ENCODE results near the gene KLHDC9. TPM values are rescaled to one million over a fixed set of nuclear protein-coding genes. Genes with fewer than 3 reads are reported as not detected.
A peak's percentile ranks its signal among the peaks of the same experiment; 100 is the strongest.

KLHDC9 gene
- total RNA-seq, 2 experiments from 2014 or later, result 0.41 TPM; not detected in 1

- intact Hi-C loops (cut with DNase I, micrococcal nuclease), result loop anchor here in 1 of 2 experiments (2.0 to 10.0 kb wide), 3 partner anchors 143 to 855 kb away; partner anchors contain the start of gene PEX19
- Mint-ChIP-seq H3K4me1 (ENCODE audit: low read depth) (peaks cover 6% of the 10 kb centered on the region), H3K27me3 (no peaks in the 10 kb centered on the region), H3K36me3 (ENCODE audit: low read depth) (no peaks in the 10 kb centered on the region), H3K4me3 (no peak overlapping the region), H3K9me3 (no peaks in the 10 kb centered on the region), H3K27ac (no peak overlapping the region)
- Histone ChIP-seq H3K4me3 (ENCODE audit: low read length) (no peak overlapping the region), H3K4me1 (ENCODE audit: insufficient read depth, low read length) (peaks cover 2% of the 10 kb centered on the region), H3K9me3 (ENCODE audit: control insufficient read depth in 1 of 2, insufficient read depth in 1 of 2, low read length in 2 of 2) (no peaks in the 10 kb centered on the region), H3K36me3 (ENCODE audit: insufficient read depth, low read length) (no peaks in the 10 kb centered on the region), H3K27ac (ENCODE audit: low read depth in 1 of 2, low read length in 2 of 2) (no peak overlapping the region), H3K27me3 (ENCODE audit: control insufficient read depth in 1 of 2, insufficient read depth in 2 of 2, low read length in 2 of 2) (no peaks in the 10 kb centered on the region)
- ATAC-seq (ENCODE audit: poor library complexity), result peak; percentile 72
- DNase-seq, result peak in 8 of 14 experiments; percentile 26 to 73 (median 50)
- TF ChIP-seq CTCF (IDR thresholded peaks at IDR 0.05), result peak; percentile 67
- ChIA-PET POLR2A (no interaction called here), CTCF (interaction anchor here (1.0 to 1.3 kb wide), 3 partner anchors 15 to 86 kb away, joined by 3 to 5 read pairs (median 3); no protein-coding TSS in a partner anchor)
Measured at GRCh38 chr1:161139766-161140165, 41.6 kb downstream of the KLHDC9 start.

GRCh38 chr1:161140755-161141400 lies 42.7 kb downstream of the KLHDC9 start:
- ChIA-PET POLR2A (interaction anchor here (0.7 to 1.5 kb wide), 2 partner anchors 8 to 13 kb away, joined by 3 to 5 read pairs; partner anchors contain the start of gene UFC1), CTCF (interaction anchor here (0.8 kb wide), 1 partner anchor 69 kb away, joined by 4 read pairs; no protein-coding TSS in a partner anchor)
- Mint-ChIP-seq H3K4me3 (no peak overlapping the region), H3K4me1 (ENCODE audit: low read depth) (peaks cover 6% of the 10 kb centered on the region), H3K9me3 (no peaks in the 10 kb centered on the region), H3K27ac (no peak overlapping the region), H3K36me3 (ENCODE audit: low read depth) (no peaks in the 10 kb centered on the region), H3K27me3 (no peaks in the 10 kb centered on the region)
- H3K27ac ChIP-seq (ENCODE audit: low read depth in 1 of 2, low read length in 2 of 2), result no peak overlapping the region
- ATAC-seq (ENCODE audit: poor library complexity) (no peak), DNase-seq (no peak)
- H3K36me3 ChIP-seq (ENCODE audit: insufficient read depth, low read length), result no peaks in the 10 kb centered on the region
- no peaks in the 10 kb centered on the region for H3K27me3 ChIP-seq (ENCODE audit: control insufficient read depth in 1 of 2, insufficient read depth in 2 of 2, low read length in 2 of 2)
- intact Hi-C loops (cut with DNase I, micrococcal nuclease), result loop anchor here in 1 of 2 experiments (2.0 to 10.0 kb wide), 2 partner anchors 144 to 646 kb away; no protein-coding TSS in a partner anchor
- H3K4me3 ChIP-seq (ENCODE audit: low read length), result no peak overlapping the region
- no peaks in the 10 kb centered on the region for H3K4me1 ChIP-seq (ENCODE audit: insufficient read depth, low read length)
- no peaks in the 10 kb centered on the region for H3K9me3 ChIP-seq (ENCODE audit: control insufficient read depth in 1 of 2, insufficient read depth in 1 of 2, low read length in 2 of 2)
- no peak for TF ChIP-seq CTCF (IDR thresholded peaks at IDR 0.05)

- no peak overlapping the region for H3K27ac Mint-ChIP-seq
- DNase-seq (no peak), ATAC-seq (ENCODE audit: poor library complexity) (no peak)
- H3K27me3 ChIP-seq (ENCODE audit: control insufficient read depth in 1 of 2, insufficient read depth in 2 of 2, low read length in 2 of 2), result no peaks in the 10 kb centered on the region
- H3K4me1 ChIP-seq (ENCODE audit: insufficient read depth, low read length), result no peaks in the 10 kb centered on the region
- CTCF ChIA-PET, result no interaction called here
- no peaks in the 10 kb centered on the region for H3K9me3 Mint-ChIP-seq
- H3K36me3 ChIP-seq (ENCODE audit: insufficient read depth, low read length), result no peaks in the 10 kb centered on the region
- no peak overlapping the region for H3K4me3 Mint-ChIP-seq
- POLR2A ChIA-PET, result no interaction called here
- H3K27me3 Mint-ChIP-seq, result no peaks in the 10 kb centered on the region
- no peaks in the 10 kb centered on the region for H3K36me3 Mint-ChIP-seq (ENCODE audit: low read depth)
- no peaks in the 10 kb centered on the region for H3K9me3 ChIP-seq (ENCODE audit: control insufficient read depth in 1 of 2, insufficient read depth in 1 of 2, low read length in 2 of 2)
- no peaks in the 10 kb centered on the region for H3K4me1 Mint-ChIP-seq (ENCODE audit: low read depth)
- intact Hi-C loops (cut with DNase I, micrococcal nuclease), result loop anchor here in 1 of 2 experiments (10.0 kb wide), 1 partner anchor 651 kb away; no protein-coding TSS in a partner anchor
- no peak overlapping the region for H3K27ac ChIP-seq (ENCODE audit: low read depth in 1 of 2, low read length in 2 of 2)
- TF ChIP-seq CTCF (IDR thresholded peaks at IDR 0.05), result no peak
- H3K4me3 ChIP-seq (ENCODE audit: low read length), result no peak overlapping the region
Measured at GRCh38 chr1:161145832-161146231, 47.7 kb downstream of the KLHDC9 start.

Other genes with a start within 250 kb of the KLHDC9 start
- gene CD244, start 235.5 kb upstream of the KLHDC9 start, total RNA-seq, result under 1 TPM; 0.53 to 0.55 TPM
- not detected for gene ITLN1, start 213.2 kb upstream of the KLHDC9 start, total RNA-seq
- not detected for gene ITLN2, start 143.6 kb upstream of the KLHDC9 start, total RNA-seq
- 10 to 100 TPM; 15.2 to 16.2 TPM for gene F11R, start 77.2 kb upstream of the KLHDC9 start, total RNA-seq
- gene TSTD1, start 59.4 kb upstream of the KLHDC9 start, total RNA-seq, result 10 to 100 TPM; 38.0 to 40.3 TPM
- gene USF1, start 52.4 kb upstream of the KLHDC9 start, total RNA-seq, result 10 to 100 TPM; 93.5 to 99.1 TPM
- 10 to 100 TPM; 76.6 to 78.9 TPM for gene ARHGAP30, start 28.5 kb upstream of the KLHDC9 start, total RNA-seq
- under 1 TPM; 0.22 TPM for gene NECTIN4, start 8.8 kb upstream of the KLHDC9 start, total RNA-seq
- gene PFDN2, start 19.7 kb downstream of the KLHDC9 start, total RNA-seq, result 10 to 100 TPM; 46.2 to 57.7 TPM
- gene NIT1, start 19.7 kb downstream of the KLHDC9 start, total RNA-seq, result 10 to 100 TPM; 15.9 to 18.0 TPM
- 10 to 100 TPM; 35.5 to 36.6 TPM for gene DEDD, start 34.3 kb downstream of the KLHDC9 start, total RNA-seq
- 10 to 100 TPM; 96.6 to 97.8 TPM for gene UFC1, start 55.6 kb downstream of the KLHDC9 start, total RNA-seq
- gene USP21, start 61.1 kb downstream of the KLHDC9 start, total RNA-seq, result 10 to 100 TPM; 44.4 to 45.6 TPM
- 10 to 100 TPM; 28.6 to 31.5 TPM for gene PPOX, start 68.1 kb downstream of the KLHDC9 start, total RNA-seq
- gene B4GALT3, start 79.1 kb downstream of the KLHDC9 start, total RNA-seq, result 10 to 100 TPM; 40.8 to 44.3 TPM
- gene ADAMTS4, start 100.7 kb downstream of the KLHDC9 start, total RNA-seq, result under 1 TPM; 0.28 to 0.60 TPM
- gene NDUFS2, start 104.0 kb downstream of the KLHDC9 start, total RNA-seq, result 10 to 100 TPM; 49.9 to 55.7 TPM
- 1 to 10 TPM; 2.0 TPM for gene FCER1G, start 116.9 kb downstream of the KLHDC9 start, total RNA-seq
- not detected for gene APOA2, start 125.3 kb downstream of the KLHDC9 start, total RNA-seq
- 1 to 10 TPM; 3.2 to 4.1 TPM for gene TOMM40L, start 127.7 kb downstream of the KLHDC9 start, total RNA-seq
- gene NR1I3, start 139.8 kb downstream of the KLHDC9 start, total RNA-seq, result not detected
- not detected for gene PCP4L1, start 160.4 kb downstream of the KLHDC9 start, total RNA-seq
- gene MPZ, start 211.6 kb downstream of the KLHDC9 start, total RNA-seq, result 1 to 10 TPM; 3.1 to 3.2 TPM
- 10 to 100 TPM; 33.0 to 37.2 TPM for gene SDHC, start 216.0 kb downstream of the KLHDC9 start, total RNA-seq